ENCODE measurements around the gene SCT. TPM values are rescaled to one million over a fixed set of nuclear protein-coding genes. Genes with fewer than 3 reads are reported as not detected.

SCT gene
- total RNA-seq, 1 experiment from 2014 or later: 2.3 TPM

GRCh38 chr11:665062-665703 lies 38.2 kb upstream of the SCT start:
- TF ChIP-seq ATF1 (CRISPR knock-in tag; IDR thresholded peaks at IDR 0.05): no peak
- no peak for TF ChIP-seq CTCF (IDR thresholded peaks at IDR 0.05)
- TF ChIP-seq JUN (CRISPR knock-in tag; IDR thresholded peaks at IDR 0.05): no peak
- TF ChIP-seq SMAD4 (CRISPR knock-in tag; IDR thresholded peaks at IDR 0.05): no peak
- no peak for TF ChIP-seq GTF2I (CRISPR knock-in tag; conservative IDR thresholded peaks at IDR 0.05)
- no peak for TF ChIP-seq HMGXB4 (CRISPR knock-in tag; IDR thresholded peaks at IDR 0.05)
- TF ChIP-seq STAT6 (CRISPR knock-in tag; conservative IDR thresholded peaks at IDR 0.05; ENCODE audit: low read depth): no peak
- TF ChIP-seq ARID4B (CRISPR knock-in tag; IDR thresholded peaks at IDR 0.05; ENCODE audit: borderline replicate concordance): no peak
- TF ChIP-seq IRF2 (CRISPR knock-in tag; IDR thresholded peaks at IDR 0.05; ENCODE audit: borderline replicate concordance, low read depth): no peak
- TF ChIP-seq PRDM15 (CRISPR knock-in tag; IDR thresholded peaks at IDR 0.05): no peak
- TF ChIP-seq SP1 (CRISPR knock-in tag; conservative IDR thresholded peaks at IDR 0.05): no peak
- TF ChIP-seq NFYB (CRISPR knock-in tag; conservative IDR thresholded peaks at IDR 0.05; ENCODE audit: low read depth): no peak
- no peaks in the 10 kb centered on the region for H3K27me3 Mint-ChIP-seq (ENCODE audit: low read depth)
- ATAC-seq: no peak
- CTCF ChIA-PET: interaction anchor here (0.9 to 1.2 kb wide), 2 partner anchors 32 to 63 kb away, joined by 3 read pairs; no protein-coding TSS in a partner anchor
- no peak overlapping the region for H3K4me3 Mint-ChIP-seq
- 0 out of 2 replicates have a peak, but pooled peaks cover 3% of the 10 kb centered on the region for H3K9me3 Mint-ChIP-seq
- POLR2A ChIA-PET: no interaction called here
- no peaks in the 10 kb centered on the region for H3K4me1 Mint-ChIP-seq
- peaks cover 30% of the 10 kb centered on the region for H3K36me3 Mint-ChIP-seq
- no peak overlapping the region; the same call in 1 of the 2 replicates for H3K27ac Mint-ChIP-seq
- DNase-seq (ENCODE audit: low spot score): no peak

Data from WTC11 (cell line).